ENCODE data around the gene TET2.
A peak's percentile ranks its signal among the peaks of the same experiment; 100 is the strongest.

The TET2 gene

DNA sequence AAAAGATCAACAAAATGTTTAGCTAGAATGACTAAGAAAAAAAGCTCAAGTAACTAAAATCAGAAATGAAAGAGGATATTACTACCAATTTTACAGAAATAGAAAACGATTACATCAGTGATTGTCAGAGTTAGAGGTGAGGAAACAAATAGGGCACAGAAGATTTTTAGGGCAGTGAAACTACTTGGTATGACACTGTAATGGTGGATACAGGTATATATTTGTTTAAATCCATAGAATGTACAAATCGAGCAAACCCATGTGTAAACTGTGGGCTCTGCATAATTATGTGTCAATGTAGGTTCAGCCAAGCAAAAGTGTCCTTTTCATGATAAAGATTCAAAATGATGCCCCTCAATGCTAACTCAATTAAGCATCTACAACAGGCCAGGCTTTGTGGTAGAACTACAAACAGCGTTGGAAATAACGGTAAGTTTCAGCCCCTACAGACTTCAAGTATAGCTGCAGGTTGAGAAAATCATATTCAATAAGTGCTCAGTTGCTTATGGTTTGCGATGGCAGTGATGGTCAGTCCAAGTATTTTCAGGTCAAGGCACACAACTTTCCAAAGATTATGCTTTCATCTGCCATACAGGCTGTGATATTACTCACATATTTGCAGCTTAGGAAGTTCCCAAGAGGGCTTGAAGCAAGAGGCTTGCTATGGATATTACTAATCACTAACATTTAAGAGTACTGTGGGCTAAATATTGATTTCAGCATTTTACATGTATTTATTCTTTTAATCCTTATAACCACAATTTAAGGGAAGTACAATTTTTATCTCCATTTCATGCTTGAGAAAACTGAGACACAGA is 158.6 kb downstream of the TET2 start:
- no peak for DNase-seq

DNA sequence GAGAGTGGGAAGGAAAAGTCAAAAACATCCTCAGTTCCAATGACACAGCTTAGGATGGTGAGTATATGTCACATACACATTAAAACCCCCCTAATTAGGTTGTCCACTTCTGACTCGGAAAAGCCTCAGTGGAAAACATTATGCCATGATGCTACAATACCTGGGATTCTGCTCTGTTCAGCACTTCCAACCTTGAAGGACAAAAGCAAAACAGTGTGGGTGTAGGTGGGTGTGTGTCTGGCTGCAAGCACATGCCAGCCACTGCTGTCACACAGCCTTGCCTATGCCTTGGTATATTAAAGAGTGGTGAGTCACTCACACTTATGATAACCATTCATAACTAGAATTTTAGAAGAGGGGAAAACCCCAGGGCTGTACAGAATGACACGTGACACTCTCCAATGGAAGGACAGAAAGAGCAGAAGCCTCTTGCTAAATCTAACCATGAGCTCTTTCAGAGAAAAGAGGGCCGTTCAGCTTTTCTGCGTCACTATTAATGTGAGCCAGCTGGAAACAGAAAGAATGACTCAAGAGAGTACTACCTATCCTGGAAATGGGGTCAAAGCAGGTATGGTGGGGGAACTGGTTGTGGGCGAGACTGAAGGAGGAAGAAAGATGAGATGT is 159.6 kb downstream of the TET2 start:
- peak; percentile 78 for DNase-seq

DNA sequence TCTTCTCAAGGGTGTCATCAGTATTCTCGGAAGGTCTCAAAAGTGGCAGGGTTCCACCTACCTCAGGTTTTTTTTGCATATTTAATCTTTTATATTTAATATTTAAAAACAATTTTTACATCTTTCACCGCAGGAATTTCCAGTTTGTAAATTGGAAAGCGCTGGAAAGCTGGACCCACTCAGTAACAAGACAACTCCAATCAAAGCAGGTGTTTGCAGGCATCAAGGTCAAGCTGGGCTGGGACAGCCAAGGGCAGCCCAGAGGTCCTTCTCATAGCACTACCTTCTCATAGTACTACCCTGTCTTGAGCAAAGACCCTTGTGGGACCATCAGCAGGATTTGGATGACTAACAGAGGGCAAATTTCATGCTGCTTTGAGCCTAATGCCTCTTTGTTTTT is 160.1 kb downstream of the TET2 start:
- DNase-seq = no peak

DNA sequence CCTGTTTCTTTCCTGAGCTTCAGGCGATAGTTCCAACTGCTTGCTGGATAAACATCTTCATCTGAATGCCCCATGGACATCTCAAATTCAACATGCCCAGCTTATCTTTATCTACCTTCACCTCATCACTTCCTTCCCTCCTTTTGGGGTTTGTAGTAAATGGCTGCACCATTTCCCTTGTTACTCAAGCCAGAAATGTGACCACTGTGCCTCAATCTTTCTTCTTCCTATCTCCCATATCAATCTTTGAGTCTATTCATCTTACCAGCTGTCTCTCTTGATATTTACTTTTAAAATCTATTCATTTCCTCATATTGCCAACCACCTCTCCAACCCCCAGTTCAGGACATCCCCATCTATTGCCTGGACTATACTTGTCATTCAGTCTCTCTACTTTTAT is 171.8 kb downstream of the TET2 start:
- DNase-seq = no peak

DNA sequence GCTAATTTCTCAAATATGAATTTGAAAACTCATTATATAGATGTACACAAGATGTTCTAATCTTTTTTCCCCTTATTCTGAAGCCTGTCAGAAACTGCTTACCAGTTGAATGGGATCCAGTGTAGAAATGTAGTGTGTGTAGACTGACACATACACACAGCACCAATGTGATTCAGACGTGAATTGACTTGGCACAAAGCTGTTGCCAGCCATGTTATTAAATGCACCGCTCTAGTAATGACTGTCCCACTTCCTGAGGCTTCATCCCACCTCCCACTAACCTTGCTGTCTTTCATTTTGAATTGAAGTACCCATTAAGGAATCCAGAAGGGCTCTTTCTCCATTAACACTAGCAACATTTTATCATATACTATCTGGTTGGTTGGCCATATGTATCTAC is 180.5 kb downstream of the TET2 start:
- DNase-seq = peak; percentile 7

DNA sequence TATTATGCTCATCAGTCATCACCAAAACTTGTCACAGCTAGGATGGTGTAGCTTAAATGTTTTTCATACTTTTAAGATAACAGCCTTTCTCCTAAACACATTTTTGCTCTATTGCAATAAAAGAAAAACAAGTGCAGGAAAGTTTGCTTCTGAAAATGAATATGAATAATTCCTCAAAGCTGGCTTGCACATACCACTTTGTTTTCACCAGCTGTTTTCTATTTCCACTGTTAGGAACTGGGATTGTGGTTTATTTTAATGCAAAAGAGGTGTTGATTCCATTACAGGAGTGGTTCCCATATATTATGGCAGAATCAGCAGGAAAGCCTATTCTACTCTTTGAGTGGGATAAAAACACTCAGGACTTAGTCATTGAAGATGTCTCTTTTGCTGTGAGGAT is 181.3 kb downstream of the TET2 start:
- DNase-seq = no peak

DNA sequence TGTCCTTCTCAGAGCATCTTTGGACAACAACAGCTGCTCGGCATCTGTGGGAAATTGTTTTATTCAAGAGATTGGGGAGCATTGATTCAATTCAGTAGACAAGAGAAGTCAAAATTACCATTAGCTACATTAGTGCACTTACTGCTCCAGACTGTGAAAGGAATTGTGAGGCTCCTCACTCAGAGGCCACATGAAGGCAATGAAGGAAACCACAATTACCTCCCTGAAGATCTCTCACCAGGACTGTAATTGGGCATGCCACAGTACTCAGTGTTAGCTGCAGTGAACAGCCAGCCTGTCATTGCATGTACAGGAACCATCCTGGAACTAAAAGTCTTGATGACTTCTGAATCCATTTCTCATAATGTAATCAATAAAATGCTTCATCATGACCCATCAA is 182.4 kb downstream of the TET2 start:
- no peak for DNase-seq
